NK-92 (cell line): ENCODE data around the gene CFD.

Source experiments
- DNase-seq: peaks from one replicate; lab custom pipeline; 2025; ENCODE audit not compliant: unreplicated experiment; lab: John Stamatoyannopoulos, UW

Gene CFD

GRCh38 chr19:903266-903797, 43.9 kb downstream of the CFD start:
- DNase-seq = no peak

GRCh38 chr19:904545-904944, 45.1 kb downstream of the CFD start:
- no peak for DNase-seq

GRCh38 chr19:906480-906879, 47.0 kb downstream of the CFD start:
- no peak for DNase-seq

GRCh38 chr19:907183-907853, 47.9 kb downstream of the CFD start:
- no peak for DNase-seq

GRCh38 chr19:911197-912033, 52.0 kb downstream of the CFD start:
- DNase-seq = no peak

- no peak for DNase-seq
Observed at GRCh38 chr19:912181-913079, 53.0 kb downstream of the CFD start.
